Measurements from ENCODE around the gene TET1. TPM values are rescaled to one million over a fixed set of nuclear protein-coding genes. Genes with fewer than 3 reads are reported as not detected.
A peak's percentile ranks its signal among the peaks of the same experiment; 100 is the strongest.

Gene TET1
- total RNA-seq, 1 experiment from 2014 or later: 53.4 TPM

GRCh38 chr10:68668972-68669371, 108.8 kb downstream of the TET1 start:
- H3K4me1 Mint-ChIP-seq: no peaks in the 10 kb centered on the region
- Histone ChIP-seq H2BK120ac (ENCODE audit: low read depth, low read length, poor library complexity, severe bottlenecking) (no peak overlapping the region), H3K4me1 (ENCODE audit: insufficient read depth, low read length) (no peaks in the 10 kb centered on the region), H3K14ac (ENCODE audit: insufficient read depth, low read length) (no peak overlapping the region), H2BK12ac (ENCODE audit: insufficient read length, low read depth, low read length) (no peak overlapping the region), H3T11ph (ENCODE audit: low read length) (no peak overlapping the region), H2AFZ (ENCODE audit: low read length) (no peak overlapping the region), H3K23ac (ENCODE audit: insufficient read length, low read depth, low read length) (no peak overlapping the region), H2BK20ac (ENCODE audit: low read depth, low read length, poor library complexity, severe bottlenecking) (no peak overlapping the region), H3K9me3 (ENCODE audit: control insufficient read depth, low read depth, low read length) (no peaks in the 10 kb centered on the region), H3K27me3 (ENCODE audit: insufficient read depth, low read length) (no peaks in the 10 kb centered on the region), H4K8ac (replicated peaks; ENCODE audit: insufficient read length, low read depth, low read length) (no peak overlapping the region), H2BK5ac (ENCODE audit: insufficient read length, low read length) (no peak overlapping the region), H4K20me1 (ENCODE audit: control insufficient read depth, insufficient read depth, insufficient read length) (no peaks in the 10 kb centered on the region), H2AK5ac (ENCODE audit: insufficient read length, low read length) (no peak overlapping the region), H4K5ac (ENCODE audit: insufficient read length, low read depth, low read length) (no peak overlapping the region), H3K56ac (ENCODE audit: insufficient read length, low read depth, low read length) (no peak overlapping the region), H3K4ac (ENCODE audit: low read depth, low read length) (no peak overlapping the region), H3K9ac (ENCODE audit: extremely low read depth, insufficient read length, low read length) (no peak overlapping the region), H2BK15ac (ENCODE audit: low read depth, low read length) (no peak overlapping the region), H3K79me1 (ENCODE audit: insufficient read depth, low read depth, low read length, poor library complexity, severe bottlenecking) (no peaks in the 10 kb centered on the region), H3K23me2 (ENCODE audit: insufficient read length, low read depth, low read length, poor library complexity, severe bottlenecking) (no peaks in the 10 kb centered on the region), H3K27ac (ENCODE audit: insufficient read length, low read depth, low read length) (no peak overlapping the region), H3K4me2 (ENCODE audit: insufficient read depth, insufficient read length, low read length) (no peak overlapping the region), H4K91ac (ENCODE audit: insufficient read length, low read depth, low read length) (no peak overlapping the region), H3K79me2 (ENCODE audit: insufficient read depth, low read length) (no peaks in the 10 kb centered on the region), H3K18ac (ENCODE audit: insufficient read length, low read depth, low read length) (no peak overlapping the region)
- DNase-seq: no peak
- H3K27me3 Mint-ChIP-seq (ENCODE audit: low read depth): no peaks in the 10 kb centered on the region
- H3K9me3 Mint-ChIP-seq: peaks cover 0 to 3% of the 10 kb centered on the region in 2 experiments; a peak in 2 of 5 replicates
- TF ChIP-seq CTCF (conservative IDR thresholded peaks at IDR 0.05): no peak
- no peak overlapping the region; a peak in 1 of 5 replicates for H3K4me3 Mint-ChIP-seq
- H3K36me3 Mint-ChIP-seq (ENCODE audit: insufficient read depth in 1 of 3, low read depth in 3 of 3): peaks cover 31 to 65% (median 52%) of the 10 kb centered on the region in 3 experiments; a peak in 6 of 7 replicates
- no CpG with 5 or more reads among the region's 4 CpGs for WGBS (ENCODE audit: extremely low coverage, insufficient read length, low lambda C conversion rate)
- peak overlapping the region in 2 of 3 experiments; percentile 23 to 87; a peak in 3 of 7 replicates for H3K27ac Mint-ChIP-seq
